ENCODE data around the gene LRCH1.

DNA sequence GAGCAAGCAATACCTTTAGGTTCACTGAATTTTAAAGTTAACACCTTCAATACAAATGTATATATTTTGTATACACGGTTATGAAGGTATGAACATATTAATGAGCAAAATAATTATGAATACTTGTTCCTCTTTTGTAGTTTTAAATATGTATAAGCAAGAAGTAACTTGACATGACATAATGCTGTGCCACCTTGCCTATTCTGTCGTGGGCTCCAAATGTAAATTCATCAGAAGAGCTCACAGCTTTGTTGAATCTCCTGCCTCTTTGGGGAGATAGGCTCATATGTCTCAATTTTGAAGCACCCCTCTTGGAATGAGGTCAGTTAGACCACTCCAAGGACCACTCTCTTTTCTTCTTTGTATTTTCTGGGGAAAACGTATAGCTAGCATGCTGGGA is 59.3 kb downstream of the LRCH1 start:
- TF ChIP-seq POLR2A (IDR thresholded peaks at IDR 0.05; ENCODE audit: low read depth, low read length) (no peak), BRCA1 (IDR thresholded peaks at IDR 0.05; ENCODE audit: low read depth, low read length) (no peak), SIN3A (IDR thresholded peaks at IDR 0.05; ENCODE audit: low read depth, low read length) (no peak), TCF7 (IDR thresholded peaks at IDR 0.05; ENCODE audit: borderline replicate concordance) (no peak), CBFB (IDR thresholded peaks at IDR 0.05; ENCODE audit: low read depth) (no peak), EZH2 (IDR thresholded peaks at IDR 0.05; ENCODE audit: borderline replicate concordance, control insufficient read depth, low read depth, low read length) (no peak)
- TF ChIP-seq, protein P1, sequence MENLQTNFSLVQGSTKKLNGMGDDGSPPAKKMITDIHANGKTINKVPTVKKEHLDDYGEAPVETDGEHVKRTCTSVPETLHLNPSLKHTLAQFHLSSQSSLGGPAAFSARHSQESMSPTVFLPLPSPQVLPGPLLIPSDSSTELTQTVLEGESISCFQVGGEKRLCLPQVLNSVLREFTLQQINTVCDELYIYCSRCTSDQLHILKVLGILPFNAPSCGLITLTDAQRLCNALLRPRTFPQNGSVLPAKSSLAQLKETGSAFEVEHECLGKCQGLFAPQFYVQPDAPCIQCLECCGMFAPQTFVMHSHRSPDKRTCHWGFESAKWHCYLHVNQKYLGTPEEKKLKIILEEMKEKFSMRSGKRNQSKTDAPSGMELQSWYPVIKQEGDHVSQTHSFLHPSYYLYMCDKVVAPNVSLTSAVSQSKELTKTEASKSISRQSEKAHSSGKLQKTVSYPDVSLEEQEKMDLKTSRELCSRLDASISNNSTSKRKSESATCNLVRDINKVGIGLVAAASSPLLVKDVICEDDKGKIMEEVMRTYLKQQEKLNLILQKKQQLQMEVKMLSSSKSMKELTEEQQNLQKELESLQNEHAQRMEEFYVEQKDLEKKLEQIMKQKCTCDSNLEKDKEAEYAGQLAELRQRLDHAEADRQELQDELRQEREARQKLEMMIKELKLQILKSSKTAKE (IDR thresholded peaks at IDR 0.05; ENCODE audit: low read depth, poor library complexity, severe bottlenecking): no peak

All from GM12878 (cell line).